ENCODE data around the gene DSTN.

The DSTN gene

GRCh38 chr20:17612287-17612991 is 42.6 kb downstream of the DSTN start:
- DNase-seq (ENCODE audit: low read depth), result peak; percentile 7

GRCh38 chr20:17612992-17613327 is 43.1 kb downstream of the DSTN start:
- DNase-seq (ENCODE audit: low read depth), result no peak

DNA sequence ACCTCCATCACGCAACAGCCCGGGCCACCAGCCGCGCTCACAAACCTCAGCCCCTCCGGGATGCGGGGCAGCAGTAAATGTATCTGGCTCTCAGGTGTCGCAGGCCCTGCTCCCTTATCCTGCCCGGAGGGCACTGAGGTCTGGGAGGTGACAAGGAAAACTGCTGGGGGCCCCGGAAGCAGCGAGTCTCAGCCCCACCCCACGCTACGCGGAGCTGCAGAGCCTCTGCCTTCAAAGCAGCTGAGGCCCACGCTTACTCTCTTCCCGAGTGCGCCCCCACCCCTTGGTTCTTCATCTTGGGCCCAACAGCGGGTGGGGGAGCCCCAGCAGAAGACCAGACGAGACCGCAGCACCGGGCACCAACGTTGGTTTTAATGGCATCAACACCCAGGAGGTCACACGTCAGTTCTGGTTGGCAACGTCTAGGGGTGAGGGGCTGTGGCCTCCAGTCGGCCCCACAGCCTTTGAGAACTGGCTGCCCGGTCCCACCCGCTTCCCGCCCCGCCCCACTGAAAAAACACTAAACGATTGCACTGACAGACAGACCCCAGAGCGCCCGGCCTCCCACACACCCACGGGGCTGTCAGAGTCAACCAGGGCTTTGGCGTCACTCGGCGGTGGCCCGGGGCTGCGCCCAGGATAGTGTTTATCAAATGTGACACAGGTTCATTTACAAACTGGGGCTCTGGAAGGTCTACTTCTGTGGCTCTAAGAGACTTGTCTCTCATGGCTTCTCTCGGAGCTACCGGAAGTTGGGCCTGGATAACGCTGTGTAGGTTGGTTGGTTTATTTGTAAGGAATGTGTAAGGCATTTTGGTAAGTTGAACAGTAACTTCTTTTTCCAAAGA is 43.7 kb downstream of the DSTN start:
- DNase-seq (ENCODE audit: low read depth), result no peak

DNA sequence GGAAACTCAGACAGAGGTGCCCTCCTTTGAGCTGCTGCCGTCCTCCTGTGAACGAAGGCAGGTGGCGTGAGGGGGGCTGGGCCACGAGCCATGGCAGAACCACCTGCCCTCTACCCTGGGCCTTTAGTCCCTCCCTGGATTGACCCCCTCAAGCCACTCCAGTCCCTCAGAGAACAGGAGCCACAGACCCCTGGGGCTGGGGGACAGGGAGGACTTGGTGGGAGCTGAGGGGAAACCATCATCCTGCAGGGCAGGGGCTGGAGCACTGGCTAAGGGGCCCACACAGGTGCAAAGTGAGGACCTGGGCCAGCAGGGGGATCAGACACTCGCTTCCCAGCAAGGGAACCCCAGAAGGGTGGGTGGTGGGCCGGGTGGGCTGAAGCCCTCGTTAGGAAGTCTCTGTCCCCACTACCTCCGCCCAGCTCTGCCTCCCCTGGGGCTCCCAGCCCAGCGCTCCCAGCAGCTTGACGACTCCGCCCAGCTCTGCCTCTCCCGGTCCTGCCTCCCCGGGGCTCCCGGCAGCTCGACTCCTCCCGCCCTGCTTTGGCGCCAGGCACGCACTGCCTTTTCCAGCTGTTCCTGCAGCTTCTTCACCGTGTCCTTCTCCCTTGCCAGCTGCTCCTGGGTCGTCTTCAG is 44.4 kb downstream of the DSTN start:
- no peak for DNase-seq (ENCODE audit: low read depth)

DNA sequence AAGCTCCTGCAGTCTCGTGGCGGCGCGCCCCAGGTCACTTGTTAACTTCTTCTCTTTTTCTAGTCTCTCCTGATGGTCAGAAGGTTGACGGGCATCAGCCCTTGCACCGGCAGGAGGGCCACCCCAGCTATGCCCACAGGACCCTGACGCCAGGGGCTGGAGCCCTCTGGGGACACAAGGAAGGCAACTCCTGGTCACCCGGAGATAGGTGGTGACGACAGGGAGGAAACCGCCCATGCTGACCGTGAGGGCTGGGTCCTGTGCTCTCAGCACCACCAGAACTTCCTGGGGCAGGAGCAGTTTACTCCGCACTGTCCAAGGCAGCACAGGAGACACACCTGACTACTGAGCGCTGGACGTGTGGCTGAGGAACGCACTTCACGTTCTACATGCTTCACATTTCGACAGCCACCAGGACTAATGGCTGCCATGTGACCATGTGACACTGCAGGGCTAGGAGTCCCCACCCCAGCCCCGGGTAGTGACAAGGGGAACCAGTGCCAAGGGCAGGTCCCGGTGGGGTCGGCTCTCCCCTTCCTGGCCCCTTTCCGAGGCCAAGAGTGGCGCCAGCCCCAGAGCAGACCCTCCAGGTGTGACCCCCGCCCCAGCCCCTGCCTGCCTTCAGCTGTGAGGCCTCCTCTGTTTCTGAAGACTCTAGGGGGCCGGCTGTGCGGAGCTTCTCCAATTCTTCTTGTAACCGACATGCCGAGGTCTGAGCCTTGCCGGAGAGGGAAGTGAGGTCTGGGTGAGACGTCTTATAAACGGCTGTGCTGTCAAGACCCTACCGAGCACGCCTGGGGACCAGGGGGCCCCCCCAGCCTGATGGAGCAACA is 45.2 kb downstream of the DSTN start:
- DNase-seq (ENCODE audit: low read depth), result no peak

- no peak for DNase-seq (ENCODE audit: low read depth)
These were observed 46.0 kb downstream of the DSTN start for GRCh38 chr20:17615645-17616479.

GRCh38 chr20:17616480-17617211 is 46.8 kb downstream of the DSTN start:
- no peak for DNase-seq (ENCODE audit: low read depth)

- DNase-seq (ENCODE audit: low read depth), result peak; percentile 17
These were observed 47.5 kb downstream of the DSTN start for GRCh38 chr20:17617212-17617867.

GRCh38 chr20:17617868-17618672 is 48.2 kb downstream of the DSTN start:
- no peak for DNase-seq (ENCODE audit: low read depth)

- no peak for DNase-seq (ENCODE audit: low read depth)
These were observed 48.8 kb downstream of the DSTN start for GRCh38 chr20:17618673-17619013.

DNA sequence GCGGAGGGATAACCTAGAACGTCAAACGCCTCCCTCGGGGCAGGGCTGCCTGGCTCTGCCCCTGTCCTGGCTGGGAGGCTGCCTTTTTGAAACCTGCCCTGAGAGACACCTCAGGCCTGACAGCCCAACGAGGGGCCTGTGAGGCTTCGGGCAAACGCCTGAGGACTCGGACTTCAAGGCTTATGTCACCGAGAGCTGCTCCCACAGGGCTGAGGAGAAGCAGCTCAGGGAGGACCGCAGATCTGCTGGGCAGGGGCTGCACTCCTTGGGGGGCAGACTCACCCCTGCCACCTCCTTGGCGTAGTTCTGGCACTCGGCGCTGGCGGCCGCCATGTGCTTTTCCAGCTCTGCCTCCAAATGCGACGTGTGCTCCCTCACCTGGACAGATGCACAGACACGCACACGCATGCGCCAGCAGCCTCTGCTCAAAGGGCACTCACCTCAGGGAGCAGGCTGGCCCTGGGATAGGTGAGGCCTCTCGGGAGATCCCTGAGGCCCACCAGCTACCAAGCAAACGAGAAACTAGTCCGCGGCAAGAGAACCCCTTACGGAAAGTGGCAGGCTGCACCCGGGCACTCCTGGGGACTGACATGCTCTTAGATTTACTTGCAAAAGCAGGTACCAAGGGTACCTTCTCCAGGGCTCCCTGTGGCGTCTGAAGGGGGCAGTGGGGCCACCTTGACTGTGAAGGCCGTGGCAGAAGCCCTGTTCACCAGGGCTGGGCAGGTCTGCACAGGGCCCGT is 49.6 kb downstream of the DSTN start:
- DNase-seq (ENCODE audit: low read depth), result no peak

GRCh38 chr20:17620371-17621228 is 50.7 kb downstream of the DSTN start:
- no peak for DNase-seq (ENCODE audit: low read depth)

DNA sequence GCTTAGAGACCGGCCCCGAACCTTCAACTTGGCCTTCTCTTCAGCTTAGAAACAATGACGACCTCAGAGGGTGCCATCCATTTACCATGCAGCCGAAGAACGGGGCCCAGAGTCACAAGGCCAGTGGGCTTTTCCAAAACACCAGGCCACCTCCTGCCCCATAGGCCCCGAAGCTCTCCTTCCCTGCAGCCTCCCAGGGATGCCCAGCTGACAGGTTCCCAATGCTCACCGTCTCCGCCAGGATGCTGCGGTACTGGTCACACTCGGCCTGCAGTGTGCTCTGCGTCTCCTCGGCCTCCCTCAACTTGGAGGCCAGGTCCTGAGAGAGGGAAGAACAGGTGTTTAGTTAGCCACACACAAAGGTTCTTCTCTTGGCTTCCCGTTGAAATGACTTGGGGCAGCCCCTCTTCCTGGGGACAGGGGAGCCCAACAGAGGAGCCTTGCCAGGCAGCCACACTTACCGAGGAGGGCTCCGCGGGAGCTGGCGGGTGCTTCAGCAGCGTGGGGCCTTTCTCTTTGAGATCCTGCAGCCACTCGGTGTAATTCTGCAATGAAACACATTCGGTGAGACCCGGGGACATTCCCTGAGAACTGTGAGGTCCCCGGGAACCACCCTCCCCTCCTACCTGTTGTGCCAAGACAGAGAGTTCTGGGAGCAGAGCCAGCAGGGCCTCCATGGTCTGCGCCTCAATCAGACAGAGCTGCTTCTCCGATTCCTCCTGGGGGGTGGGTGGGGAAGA is 51.5 kb downstream of the DSTN start:
- no peak for DNase-seq (ENCODE audit: low read depth)

DNA sequence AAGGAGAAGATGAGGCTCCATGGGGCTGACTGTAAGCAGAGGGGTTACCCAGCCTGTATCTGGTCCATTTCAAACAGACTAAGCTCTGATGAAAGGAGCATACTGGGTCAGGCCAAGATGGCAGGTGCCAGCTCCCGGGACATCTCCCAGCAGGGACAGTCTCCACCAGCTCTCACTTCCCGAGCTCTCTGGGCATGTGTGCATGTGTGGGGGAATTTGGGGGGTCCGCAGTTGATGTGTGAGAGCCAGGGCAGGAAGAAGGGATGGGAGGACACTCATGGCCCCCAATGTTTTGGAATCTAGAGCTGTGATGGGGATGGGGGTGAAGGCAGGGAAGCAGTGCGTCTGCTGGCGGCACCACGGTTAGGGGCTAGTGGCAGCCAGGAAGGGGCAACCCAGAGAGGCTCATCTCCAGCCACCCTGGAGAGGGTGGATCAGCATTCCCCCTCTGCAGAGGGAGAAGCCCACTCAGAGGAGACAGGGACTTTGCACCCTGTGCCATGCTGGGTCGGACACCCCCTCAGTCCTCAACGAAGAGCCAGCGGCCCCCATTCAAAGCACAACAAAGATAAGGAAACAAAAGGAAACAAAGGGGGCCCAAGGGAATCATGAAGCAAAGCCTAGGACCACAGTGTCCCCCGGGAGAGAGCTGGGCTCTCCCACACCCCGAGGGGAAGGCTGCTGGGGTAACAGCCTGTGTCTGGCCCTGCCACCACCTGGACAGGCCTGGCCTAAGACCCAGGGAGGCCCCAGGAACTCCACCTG is 52.4 kb downstream of the DSTN start:
- DNase-seq (ENCODE audit: low read depth), result no peak

DNA sequence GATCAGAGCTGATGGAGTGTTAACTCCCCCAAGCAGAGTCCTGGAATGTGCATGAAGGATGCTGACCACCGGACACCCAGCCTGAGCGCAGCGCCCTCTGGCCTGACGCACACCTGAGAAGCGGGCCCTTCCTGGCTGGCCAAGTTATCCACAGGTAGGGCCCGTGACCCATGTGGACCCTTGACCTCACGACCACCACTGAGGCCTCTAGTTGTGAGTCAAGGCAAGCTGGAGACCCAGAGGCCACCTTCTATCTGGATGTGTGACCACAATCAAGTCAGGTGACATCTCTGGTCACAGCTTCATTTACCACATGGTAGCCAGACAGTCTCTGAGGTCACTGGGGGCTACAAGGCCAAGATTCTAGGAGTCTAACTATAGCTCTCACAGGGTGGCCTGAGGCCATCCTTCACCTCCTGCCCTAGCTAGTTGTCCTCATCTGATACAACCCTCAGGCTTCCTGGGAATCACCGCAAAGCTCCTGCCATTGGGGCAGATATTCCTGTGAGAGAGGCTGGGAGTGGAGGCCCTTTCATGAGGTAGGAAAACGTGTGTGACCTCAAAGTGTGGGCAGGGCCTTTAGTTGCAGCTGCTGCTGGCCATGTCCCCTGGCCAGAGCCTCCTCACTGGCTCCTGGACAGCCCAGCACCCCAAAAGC is 53.1 kb downstream of the DSTN start:
- no peak for DNase-seq (ENCODE audit: low read depth)

DNA sequence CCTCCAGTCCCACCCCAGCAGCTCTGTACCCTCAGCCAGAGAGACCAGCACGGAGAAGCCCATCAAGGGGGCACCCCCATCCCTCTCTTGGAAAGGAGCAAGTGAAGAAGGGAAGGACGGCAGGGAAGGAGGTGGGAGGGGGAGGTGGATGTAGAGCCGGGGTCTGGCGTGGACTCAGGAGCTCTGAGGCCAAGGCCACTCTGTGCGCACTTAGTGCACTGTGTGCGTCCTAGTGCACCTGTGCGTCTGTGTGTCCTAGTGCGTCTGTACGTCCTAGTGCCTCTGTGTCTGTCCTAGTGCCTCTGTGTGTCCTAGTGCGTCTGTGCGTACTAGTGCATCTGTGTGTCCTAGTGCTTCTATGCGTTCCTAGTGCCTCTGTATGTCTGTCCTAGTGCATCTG is 54.2 kb downstream of the DSTN start:
- no peak for DNase-seq (ENCODE audit: low read depth)
